Esophagus muscularis mucosa (tissue), 3 donors: ENCODE data around the gene TICAM2.

Experiments
- CTCF ChIP-seq, 3 experiments: fragments of 200-600 bp in 2 of 3; fragments of 450-650 bp in 1 of 3; sonication (generic) in 2 of 3; IDR thresholded peaks; one replicate each; pipeline ENCODE4 v1.5.1; 2017 to 2019; ENCODE audit warnings: antibody characterized with exemption in 3 of 3, mild to moderate bottlenecking in 2 of 3, moderate library complexity in 1 of 3
- POLR2A ChIP-seq: fragments of 450-650 bp; IDR thresholded peaks from one replicate; pipeline ENCODE4 v1.6.1; 2017; ENCODE audit warnings: antibody characterized with exemption, moderate library complexity, mild to moderate bottlenecking, low read depth

DNA sequence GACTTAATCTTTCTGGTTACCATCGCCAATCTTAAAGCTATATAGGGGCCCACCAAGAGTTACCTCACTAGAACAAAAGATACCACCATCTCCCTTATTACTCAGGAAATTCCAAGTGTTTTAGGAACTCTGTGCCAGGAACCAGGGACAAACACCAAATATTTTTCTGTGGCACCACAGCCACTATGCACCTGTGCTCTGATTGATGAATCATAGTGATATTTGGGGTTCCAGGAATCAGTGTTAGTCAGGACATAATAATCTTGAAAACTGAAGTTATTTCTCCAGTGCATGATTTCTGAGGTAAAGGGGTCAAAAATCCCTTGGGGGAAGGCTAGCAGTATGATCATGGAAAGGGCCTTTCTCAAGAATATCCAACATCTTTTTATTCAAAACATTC is 33.7 kb upstream of the TICAM2 start:
- TF ChIP-seq CTCF (IDR thresholded peaks at IDR 0.05) (no peak), POLR2A (no peak)
